CD4-positive, alpha-beta T cell treated with Interleukin-15 for 4 hours (primary cell): ENCODE measurements around the gene GUCY1A1.

Experiments used
- DNase-seq: peaks from one replicate; pipeline ENCODE4 v3.0.0-alpha.2; 2020; ENCODE audit warnings: low spot score

The GUCY1A1 gene

GRCh38 chr4:155659176-155659575 is 7.5 kb upstream of the GUCY1A1 start:
- DNase-seq = no peak

- no peak for DNase-seq
Observed at GRCh38 chr4:155660436-155660835, 6.2 kb upstream of the GUCY1A1 start.

GRCh38 chr4:155665054-155665453 is 1.6 kb upstream of the GUCY1A1 start:
- DNase-seq = no peak

GRCh38 chr4:155667222-155667567 is 547 bp downstream of the GUCY1A1 start:
- DNase-seq = no peak

GRCh38 chr4:155667568-155668511 is 1.2 kb downstream of the GUCY1A1 start:
- no peak for DNase-seq

GRCh38 chr4:155668707-155669220 is 2.1 kb downstream of the GUCY1A1 start:
- no peak for DNase-seq

- DNase-seq = no peak
Observed at GRCh38 chr4:155672342-155672741, 5.7 kb downstream of the GUCY1A1 start.

- no peak for DNase-seq
Observed at GRCh38 chr4:155673453-155673979, 6.9 kb downstream of the GUCY1A1 start.

GRCh38 chr4:155674669-155675071 is 8.0 kb downstream of the GUCY1A1 start:
- no peak for DNase-seq

GRCh38 chr4:155675709-155676429 is 9.2 kb downstream of the GUCY1A1 start:
- DNase-seq = no peak

GRCh38 chr4:155676430-155676825 is 9.8 kb downstream of the GUCY1A1 start:
- no peak for DNase-seq

GRCh38 chr4:155678011-155678410 is 11.4 kb downstream of the GUCY1A1 start:
- DNase-seq = no peak

- DNase-seq = no peak
Observed at GRCh38 chr4:155679343-155679742, 12.7 kb downstream of the GUCY1A1 start.

- DNase-seq = no peak
Observed at GRCh38 chr4:155681886-155682285, 15.2 kb downstream of the GUCY1A1 start.

- no peak for DNase-seq
Observed at GRCh38 chr4:155684423-155684822, 17.8 kb downstream of the GUCY1A1 start.

- DNase-seq = no peak
Observed at GRCh38 chr4:155684892-155685541, 18.4 kb downstream of the GUCY1A1 start.

GRCh38 chr4:155687380-155687982 is 20.8 kb downstream of the GUCY1A1 start:
- no peak for DNase-seq

- no peak for DNase-seq
Observed at GRCh38 chr4:155688211-155688610, 21.6 kb downstream of the GUCY1A1 start.

GRCh38 chr4:155688860-155689259 is 22.2 kb downstream of the GUCY1A1 start:
- DNase-seq = no peak

GRCh38 chr4:155690044-155690837 is 23.6 kb downstream of the GUCY1A1 start:
- DNase-seq = no peak

- DNase-seq = no peak
Observed at GRCh38 chr4:155692361-155692760, 25.7 kb downstream of the GUCY1A1 start.
